ENCODE data around the gene RBPJ.

RBPJ gene

DNA sequence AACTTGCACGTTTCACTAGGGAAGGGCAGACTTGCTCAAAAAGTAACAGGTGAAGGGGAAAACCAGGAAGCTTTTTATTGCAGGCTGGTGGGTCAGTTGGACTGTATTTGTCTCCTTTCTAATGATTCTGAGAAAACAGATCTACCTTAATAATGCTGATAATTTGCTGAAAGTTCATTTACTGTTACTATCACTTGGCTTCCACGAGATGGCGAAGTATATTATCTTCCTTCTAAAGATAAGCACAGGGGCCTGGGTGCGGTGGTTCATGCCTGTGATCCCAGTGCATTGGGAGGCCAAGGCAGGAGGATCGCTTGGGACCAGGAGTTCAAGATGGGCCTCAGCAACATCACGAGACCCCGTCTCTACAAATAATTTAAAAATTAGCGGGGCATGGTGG is 153.1 kb downstream of the RBPJ start:
- Histone ChIP-seq H3K9ac (ENCODE audit: low read length in 2 of 2) (no peak overlapping the region), H3K4me3 (ENCODE audit: low read length in 2 of 2) (no peak overlapping the region), H3K4me1 (ENCODE audit: control insufficient read depth, insufficient read depth, low read length) (no peaks in the 10 kb centered on the region), H3K36me3 (ENCODE audit: control insufficient read depth in 2 of 2, insufficient read depth in 2 of 2, low read length in 2 of 2) (no peaks in the 10 kb centered on the region), H3K9me3 (ENCODE audit: control insufficient read depth in 2 of 2, low read length in 2 of 2) (no peaks in the 10 kb centered on the region), H3K27me3 (ENCODE audit: control insufficient read depth in 1 of 2, insufficient read depth in 2 of 2, low read length in 2 of 2) (no peaks in the 10 kb centered on the region), H3K27ac (ENCODE audit: low read length) (no peak overlapping the region)

DNA sequence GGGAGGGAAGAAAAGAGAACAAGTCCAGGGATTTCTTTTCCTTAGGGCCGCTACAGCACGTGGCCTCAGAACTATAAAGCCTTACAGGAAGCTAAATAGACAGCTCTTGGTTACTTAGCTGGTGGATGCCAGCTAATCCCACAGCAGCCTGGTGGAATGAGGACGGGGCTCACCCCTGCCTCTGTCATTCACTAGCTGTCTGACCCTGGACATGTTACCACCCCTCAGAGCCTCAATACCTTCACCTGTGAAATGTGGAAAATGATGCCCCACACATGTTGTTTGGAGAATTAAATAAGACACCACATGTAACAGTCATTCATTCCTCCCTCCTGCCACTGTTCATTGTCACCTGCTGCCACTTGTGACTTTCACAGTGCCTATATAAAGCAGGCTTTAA is 153.7 kb downstream of the RBPJ start:
- H3K27ac ChIP-seq (ENCODE audit: low read length): no peak overlapping the region
- H3K27me3 ChIP-seq (ENCODE audit: control insufficient read depth in 1 of 2, insufficient read depth in 2 of 2, low read length in 2 of 2): no peaks in the 10 kb centered on the region
- H3K4me3 ChIP-seq (ENCODE audit: low read length in 2 of 2): no peak overlapping the region
- H3K36me3 ChIP-seq (ENCODE audit: control insufficient read depth in 2 of 2, insufficient read depth in 2 of 2, low read length in 2 of 2): no peaks in the 10 kb centered on the region
- no peaks in the 10 kb centered on the region for H3K4me1 ChIP-seq (ENCODE audit: control insufficient read depth, insufficient read depth, low read length)
- no peak overlapping the region for H3K9ac ChIP-seq (ENCODE audit: low read length in 2 of 2)
- no peaks in the 10 kb centered on the region for H3K9me3 ChIP-seq (ENCODE audit: control insufficient read depth in 2 of 2, low read length in 2 of 2)

GRCh38 chr4:26475716-26476115 is 154.9 kb downstream of the RBPJ start:
- Histone ChIP-seq H3K4me3 (ENCODE audit: low read length in 2 of 2) (no peak overlapping the region), H3K36me3 (ENCODE audit: control insufficient read depth in 2 of 2, insufficient read depth in 2 of 2, low read length in 2 of 2) (no peaks in the 10 kb centered on the region), H3K27me3 (ENCODE audit: control insufficient read depth in 1 of 2, insufficient read depth in 2 of 2, low read length in 2 of 2) (no peaks in the 10 kb centered on the region), H3K27ac (ENCODE audit: low read length) (no peak overlapping the region), H3K4me1 (ENCODE audit: control insufficient read depth, insufficient read depth, low read length) (no peaks in the 10 kb centered on the region), H3K9ac (ENCODE audit: low read length in 2 of 2) (no peak overlapping the region), H3K9me3 (ENCODE audit: control insufficient read depth in 2 of 2, low read length in 2 of 2) (no peaks in the 10 kb centered on the region)

DNA sequence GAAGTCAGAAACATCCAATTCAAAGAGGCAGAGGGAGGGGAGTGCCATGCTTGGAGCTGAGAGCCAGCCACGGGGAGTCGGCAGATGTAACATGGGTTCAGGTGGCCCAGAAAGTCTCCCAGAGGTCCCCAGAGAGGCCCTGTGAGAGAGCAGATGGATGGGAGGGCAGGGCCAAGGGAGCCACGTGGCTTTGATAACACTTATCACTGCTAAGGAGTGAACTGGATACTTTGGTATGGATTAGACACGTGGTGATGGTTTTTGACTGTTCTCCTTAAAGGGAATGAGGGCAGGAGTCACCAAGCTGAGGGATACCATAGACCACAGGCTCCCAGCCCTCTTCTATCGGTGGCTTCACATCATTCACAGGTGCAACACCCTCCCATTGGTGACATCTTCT is 155.7 kb downstream of the RBPJ start:
- Histone ChIP-seq H3K9me3 (ENCODE audit: control insufficient read depth in 2 of 2, low read length in 2 of 2) (no peaks in the 10 kb centered on the region), H3K4me1 (ENCODE audit: control insufficient read depth, insufficient read depth, low read length) (no peaks in the 10 kb centered on the region), H3K4me3 (ENCODE audit: low read length in 2 of 2) (no peak overlapping the region), H3K9ac (ENCODE audit: low read length in 2 of 2) (no peak overlapping the region), H3K36me3 (ENCODE audit: control insufficient read depth in 2 of 2, insufficient read depth in 2 of 2, low read length in 2 of 2) (no peaks in the 10 kb centered on the region), H3K27me3 (ENCODE audit: control insufficient read depth in 1 of 2, insufficient read depth in 2 of 2, low read length in 2 of 2) (no peaks in the 10 kb centered on the region), H3K27ac (ENCODE audit: low read length) (no peak overlapping the region)

DNA sequence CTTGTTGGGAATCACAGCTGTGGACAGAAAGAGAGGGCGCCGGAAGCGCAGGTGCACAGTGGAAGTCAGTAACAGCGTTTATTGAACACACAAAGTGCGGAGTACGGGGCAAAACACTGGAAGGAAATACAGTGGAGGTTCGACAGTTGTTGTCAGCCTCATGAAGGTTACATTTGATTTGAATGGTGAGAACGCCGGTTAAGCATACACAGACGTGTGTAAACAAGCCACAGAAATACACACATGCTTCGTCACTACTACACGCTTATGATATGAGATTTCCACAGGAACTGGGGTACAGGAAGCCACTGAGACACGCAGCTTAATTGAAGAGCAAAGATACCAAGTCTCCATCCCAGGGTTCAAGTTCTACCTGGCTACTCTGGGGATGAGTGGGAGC is 157.5 kb downstream of the RBPJ start:
- Histone ChIP-seq H3K4me3 (ENCODE audit: low read length in 2 of 2) (no peak overlapping the region), H3K9me3 (ENCODE audit: control insufficient read depth in 2 of 2, low read length in 2 of 2) (no peaks in the 10 kb centered on the region), H3K9ac (ENCODE audit: low read length in 2 of 2) (no peak overlapping the region), H3K36me3 (ENCODE audit: control insufficient read depth in 2 of 2, insufficient read depth in 2 of 2, low read length in 2 of 2) (no peaks in the 10 kb centered on the region), H3K4me1 (ENCODE audit: control insufficient read depth, insufficient read depth, low read length) (peaks cover 4% of the 10 kb centered on the region), H3K27me3 (ENCODE audit: control insufficient read depth in 1 of 2, insufficient read depth in 2 of 2, low read length in 2 of 2) (no peaks in the 10 kb centered on the region), H3K27ac (ENCODE audit: low read length) (no peak overlapping the region)

DNA sequence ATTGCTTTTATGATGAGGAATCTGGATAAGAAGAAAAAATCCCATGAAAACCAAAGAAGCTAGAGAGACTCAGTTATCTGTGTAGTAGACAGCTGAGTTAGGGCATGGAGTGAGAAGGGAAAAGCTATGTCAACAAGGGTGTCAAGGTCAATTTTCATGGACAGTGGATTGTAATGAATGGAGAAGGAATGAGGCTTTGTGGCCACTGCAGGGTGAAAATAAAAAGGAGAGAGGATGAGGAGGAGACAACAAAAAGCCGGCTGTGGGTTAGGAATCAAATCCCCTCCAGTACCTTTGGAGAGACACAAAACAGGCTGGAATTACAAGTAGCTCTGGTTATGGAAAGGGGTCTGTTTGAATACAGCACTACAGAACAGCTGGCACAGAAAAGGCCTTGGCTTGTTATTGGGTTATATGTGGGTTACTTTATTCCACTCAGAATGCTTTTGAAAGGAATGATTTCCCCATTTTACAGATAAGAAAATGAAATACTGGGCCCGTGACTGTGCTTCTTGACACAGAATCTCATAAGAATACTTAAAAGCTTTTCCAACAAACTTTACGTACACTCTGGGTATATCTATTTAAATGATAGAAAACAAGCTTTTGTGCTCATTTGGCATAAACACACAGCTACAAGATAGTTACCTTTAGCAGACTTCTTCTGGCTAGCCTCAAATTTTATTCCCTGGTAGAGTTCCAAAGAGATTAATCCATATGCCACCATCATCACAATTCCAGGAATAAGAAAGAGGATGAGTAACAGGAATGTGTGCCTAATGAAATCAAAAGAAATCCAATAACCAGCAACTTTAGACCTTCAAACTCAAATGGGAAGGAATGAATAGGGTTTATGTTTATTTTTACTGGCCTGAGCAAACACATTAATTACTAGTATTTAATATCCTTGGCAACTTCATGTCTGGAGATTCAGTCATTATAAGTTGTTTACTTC is 162.0 kb downstream of the RBPJ start:
- H3K9ac ChIP-seq (ENCODE audit: low read length in 2 of 2): peak overlapping the region in 1 of 2 donors; percentile 38
- no peak overlapping the region for H3K27ac ChIP-seq (ENCODE audit: low read length)
- no peaks in the 10 kb centered on the region for H3K9me3 ChIP-seq (ENCODE audit: control insufficient read depth in 2 of 2, low read length in 2 of 2)
- no peaks in the 10 kb centered on the region for H3K36me3 ChIP-seq (ENCODE audit: control insufficient read depth in 2 of 2, insufficient read depth in 2 of 2, low read length in 2 of 2)
- peaks cover 10% of the 10 kb centered on the region for H3K4me1 ChIP-seq (ENCODE audit: control insufficient read depth, insufficient read depth, low read length)
- no peak overlapping the region for H3K4me3 ChIP-seq (ENCODE audit: low read length in 2 of 2)
- H3K27me3 ChIP-seq (ENCODE audit: control insufficient read depth in 1 of 2, insufficient read depth in 2 of 2, low read length in 2 of 2): no peaks in the 10 kb centered on the region

- H3K9me3 ChIP-seq (ENCODE audit: control insufficient read depth in 2 of 2, low read length in 2 of 2): no peaks in the 10 kb centered on the region
- no peak overlapping the region for H3K9ac ChIP-seq (ENCODE audit: low read length in 2 of 2)
- no peaks in the 10 kb centered on the region for H3K27me3 ChIP-seq (ENCODE audit: control insufficient read depth in 1 of 2, insufficient read depth in 2 of 2, low read length in 2 of 2)
- H3K4me1 ChIP-seq (ENCODE audit: control insufficient read depth, insufficient read depth, low read length): peaks cover 10% of the 10 kb centered on the region
- no peaks in the 10 kb centered on the region for H3K36me3 ChIP-seq (ENCODE audit: control insufficient read depth in 2 of 2, insufficient read depth in 2 of 2, low read length in 2 of 2)
- H3K27ac ChIP-seq (ENCODE audit: low read length): no peak overlapping the region
- H3K4me3 ChIP-seq (ENCODE audit: low read length in 2 of 2): no peak overlapping the region
Measured at GRCh38 chr4:26484032-26484515, 163.3 kb downstream of the RBPJ start.

DNA sequence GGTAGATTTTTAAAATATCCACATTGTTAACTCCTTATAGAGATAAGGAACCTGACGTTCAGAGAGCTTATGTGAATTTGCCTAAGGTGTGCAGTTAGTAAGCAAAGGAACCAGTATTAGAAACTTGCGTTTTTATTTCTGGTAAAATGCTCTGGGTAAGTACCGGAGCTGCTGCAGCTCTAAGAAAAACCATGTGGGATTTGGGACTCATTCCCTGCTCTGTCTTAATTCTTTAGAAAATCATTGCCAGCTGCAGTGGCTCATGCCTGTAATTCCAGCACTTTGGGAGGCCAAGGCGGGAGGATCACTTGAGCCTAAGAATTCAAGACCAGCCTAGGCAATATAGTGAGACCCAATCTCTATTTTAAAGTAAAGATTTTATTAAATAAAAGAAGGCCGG is 163.7 kb downstream of the RBPJ start:
- Histone ChIP-seq H3K4me1 (ENCODE audit: control insufficient read depth, insufficient read depth, low read length) (peaks cover 10% of the 10 kb centered on the region), H3K4me3 (ENCODE audit: low read length in 2 of 2) (no peak overlapping the region), H3K36me3 (ENCODE audit: control insufficient read depth in 2 of 2, insufficient read depth in 2 of 2, low read length in 2 of 2) (no peaks in the 10 kb centered on the region), H3K9me3 (ENCODE audit: control insufficient read depth in 2 of 2, low read length in 2 of 2) (no peaks in the 10 kb centered on the region), H3K9ac (ENCODE audit: low read length in 2 of 2) (no peak overlapping the region), H3K27me3 (ENCODE audit: control insufficient read depth in 1 of 2, insufficient read depth in 2 of 2, low read length in 2 of 2) (no peaks in the 10 kb centered on the region), H3K27ac (ENCODE audit: low read length) (no peak overlapping the region)
